Measurements from ENCODE around the gene GSTM4.
"Not testable (repeated sequence)": the region's sequence is repeated elsewhere in the genome, so short reads cannot be mapped to it uniquely, and the experiment has no call there.

GSTM4 gene

GRCh38 chr1:109704173-109704572 is 48.3 kb downstream of the GSTM4 start:
- DNase-seq (ENCODE audit: low read depth, low spot score), result no peak

- DNase-seq (ENCODE audit: low read depth, low spot score), result no peak
These were observed 49.5 kb downstream of the GSTM4 start for GRCh38 chr1:109705411-109705810.

GRCh38 chr1:109708949-109709348 is 53.0 kb downstream of the GSTM4 start:
- not testable (repeated sequence) for DNase-seq (ENCODE audit: low read depth, low spot score)

- DNase-seq (ENCODE audit: low read depth, low spot score), result not testable (repeated sequence)
These were observed 53.9 kb downstream of the GSTM4 start for GRCh38 chr1:109709822-109710221.
